Subcutaneous adipose tissue (tissue), 4 donors: ENCODE measurements around the gene PPP2R2C. TPM values are rescaled to one million over a fixed set of nuclear protein-coding genes. Genes with fewer than 3 reads are reported as not detected.

Source experiments
- total RNA-seq, 4 donors: library from RNA; depleted of rRNA; stranded (reverse); fragments of >200 nt; gene quantifications; one replicate each; pipeline ENCODE4 v1.1.0, GENCODE V29; 2016
- TF ChIP-seq, protein P1 (sequence below): fragments of 450-650 bp; IDR thresholded peaks from one replicate; pipeline ENCODE4 v1.5.1; 2016; ENCODE audit warnings: low read depth, mild to moderate bottlenecking, control low read depth, antibody characterized with exemption, moderate library complexity

The PPP2R2C gene
- total RNA-seq, 4 donors from 2014 or later, result 0.17 to 2.0 (median 0.49) TPM; not detected in 1

GRCh38 chr4:6321361-6321760 lies 151.1 kb downstream of the PPP2R2C start:
- TF ChIP-seq, protein P1, sequence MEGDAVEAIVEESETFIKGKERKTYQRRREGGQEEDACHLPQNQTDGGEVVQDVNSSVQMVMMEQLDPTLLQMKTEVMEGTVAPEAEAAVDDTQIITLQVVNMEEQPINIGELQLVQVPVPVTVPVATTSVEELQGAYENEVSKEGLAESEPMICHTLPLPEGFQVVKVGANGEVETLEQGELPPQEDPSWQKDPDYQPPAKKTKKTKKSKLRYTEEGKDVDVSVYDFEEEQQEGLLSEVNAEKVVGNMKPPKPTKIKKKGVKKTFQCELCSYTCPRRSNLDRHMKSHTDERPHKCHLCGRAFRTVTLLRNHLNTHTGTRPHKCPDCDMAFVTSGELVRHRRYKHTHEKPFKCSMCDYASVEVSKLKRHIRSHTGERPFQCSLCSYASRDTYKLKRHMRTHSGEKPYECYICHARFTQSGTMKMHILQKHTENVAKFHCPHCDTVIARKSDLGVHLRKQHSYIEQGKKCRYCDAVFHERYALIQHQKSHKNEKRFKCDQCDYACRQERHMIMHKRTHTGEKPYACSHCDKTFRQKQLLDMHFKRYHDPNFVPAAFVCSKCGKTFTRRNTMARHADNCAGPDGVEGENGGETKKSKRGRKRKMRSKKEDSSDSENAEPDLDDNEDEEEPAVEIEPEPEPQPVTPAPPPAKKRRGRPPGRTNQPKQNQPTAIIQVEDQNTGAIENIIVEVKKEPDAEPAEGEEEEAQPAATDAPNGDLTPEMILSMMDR, result no peak

- TF ChIP-seq, protein P1, result no peak
These were observed 151.8 kb downstream of the PPP2R2C start for GRCh38 chr4:6320663-6321062.

DNA sequence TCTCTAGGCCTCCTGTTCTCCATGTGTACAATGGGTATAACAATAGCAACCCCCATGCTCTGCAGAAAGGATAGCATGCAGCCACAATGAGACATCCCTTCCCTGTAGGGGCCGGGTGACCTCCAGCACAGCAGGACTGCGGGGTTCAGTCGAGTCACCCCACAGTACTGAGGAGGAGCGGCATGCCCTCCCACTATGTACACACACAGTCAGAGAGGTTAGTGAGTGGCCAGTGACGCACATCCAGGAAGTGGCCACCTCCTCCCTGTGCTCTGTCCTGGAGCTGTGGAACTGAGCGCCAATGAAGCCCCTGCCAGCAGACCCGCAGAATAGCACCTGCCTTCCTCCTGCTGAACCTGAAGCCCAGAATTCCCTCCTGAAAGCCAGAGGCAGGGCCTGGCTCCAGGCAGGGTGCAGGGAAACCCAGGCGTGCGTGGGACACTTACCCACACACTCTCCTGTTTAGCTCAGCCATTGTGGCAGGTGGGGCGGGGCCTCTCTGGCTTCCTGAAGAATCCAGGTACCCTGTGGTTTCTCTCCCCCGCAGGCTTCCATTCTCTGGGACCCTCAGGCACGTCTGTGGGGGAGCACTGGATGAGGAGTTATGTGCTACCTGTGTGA lies 152.8 kb downstream of the PPP2R2C start:
- TF ChIP-seq, protein P1, result no peak

GRCh38 chr4:6318206-6318605 lies 154.2 kb downstream of the PPP2R2C start:
- TF ChIP-seq, protein P1, result no peak

GRCh38 chr4:6316461-6317003 lies 155.9 kb downstream of the PPP2R2C start:
- TF ChIP-seq, protein P1, result no peak

DNA sequence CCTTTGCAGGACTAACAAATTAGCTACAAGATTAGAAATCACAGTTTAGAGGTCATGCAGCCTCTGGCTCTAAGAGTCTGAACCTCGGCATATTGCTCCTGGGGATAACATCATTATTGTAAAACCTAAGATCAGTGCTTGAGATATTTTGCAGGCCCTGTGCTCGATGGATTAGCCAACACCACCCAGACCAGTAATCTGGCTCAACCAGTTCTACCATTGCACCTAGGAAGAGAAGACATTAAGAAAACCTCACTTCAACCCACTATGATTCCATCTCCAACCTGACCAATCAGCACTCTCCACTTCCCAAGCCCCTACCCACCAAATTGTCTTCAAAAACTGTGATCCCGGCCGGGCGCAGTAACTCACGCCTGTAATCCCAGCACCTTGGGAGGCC lies 159.2 kb downstream of the PPP2R2C start:
- TF ChIP-seq, protein P1, result no peak

DNA sequence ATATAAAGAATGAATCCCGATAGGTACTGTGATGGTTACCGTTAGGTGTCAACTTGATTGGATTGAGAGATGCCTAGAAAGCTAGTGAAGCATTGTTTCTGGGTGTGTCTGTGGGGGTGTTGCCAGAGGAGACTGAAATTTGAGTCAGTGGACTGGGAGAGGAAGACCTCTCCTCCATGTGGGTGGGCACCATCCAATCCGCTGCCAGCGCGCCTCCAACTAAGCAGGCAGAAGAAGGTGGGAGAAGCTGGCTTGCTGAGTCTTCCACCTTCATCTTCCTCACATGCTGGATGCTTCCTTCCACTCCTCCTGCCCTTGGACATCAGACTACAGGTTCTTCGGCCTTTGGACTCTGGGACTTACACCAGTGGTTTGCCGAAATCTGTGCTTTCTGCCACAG lies 162.6 kb downstream of the PPP2R2C start:
- TF ChIP-seq, protein P1, result no peak
